Suprapubic skin (tissue), 4 donors: ENCODE results near the gene IFI35. TPM values are rescaled to one million over a fixed set of nuclear protein-coding genes. Genes with fewer than 3 reads are reported as not detected.

Source experiments
- DNase-seq, 2 donors: peaks; one replicate each; pipeline ENCODE4 v3.0.0-alpha.2; 2019; ENCODE audit warnings: low spot score in 2 of 2
- H3K27ac ChIP-seq: fragments of 200-600 bp; sonication (generic); one replicate; pipeline ENCODE4 v1.5.1; 2019
- H3K27me3 ChIP-seq: fragments of 200-600 bp; sonication (generic); one replicate; pipeline ENCODE4 v1.5.1; 2019
- H3K36me3 ChIP-seq: fragments of 200-600 bp; sonication (generic); one replicate; pipeline ENCODE4 v1.5.1; 2019
- H3K4me1 ChIP-seq: fragments of 200-600 bp; sonication (generic); one replicate; pipeline ENCODE4 v1.5.1; 2019
- H3K4me3 ChIP-seq: fragments of 200-600 bp; sonication (generic); one replicate; pipeline ENCODE4 v1.5.1; 2019; ENCODE audit warnings: mild to moderate bottlenecking
- H3K9me3 ChIP-seq: fragments of 200-600 bp; sonication (generic); one replicate; pipeline ENCODE4 v1.5.1; 2019
- EP300 ChIP-seq: sonication (generic); formaldehyde crosslinking; IDR thresholded peaks from one replicate; pipeline ENCODE4 v1.6.1; 2017; ENCODE audit warnings: antibody characterized with exemption
- POLR2A ChIP-seq, 2 donors: fragments of 450-650 bp; IDR thresholded peaks; one replicate each; pipeline ENCODE4 v1.6.1; 2017; ENCODE audit warnings: antibody characterized with exemption in 2 of 2, mild to moderate bottlenecking in 2 of 2, moderate library complexity in 2 of 2
- POLR2AphosphoS5 ChIP-seq, 3 donors: sonication (generic); formaldehyde crosslinking; IDR thresholded peaks; one replicate each; pipeline ENCODE4 v1.6.1; 2017; ENCODE audit warnings: antibody characterized with exemption in 3 of 3
- WGBS: methylation state at CpG from one replicate; pipeline ENCODE4 v1.1.5; 2018; 5-methylcytosine and 5-hydroxymethylcytosine counted together
- total RNA-seq, 4 donors: library from RNA; depleted of rRNA; stranded (reverse); fragments of >200 nt; gene quantifications; one replicate each; pipeline ENCODE4 v1.1.0, GENCODE V29; 2016
- TF ChIP-seq, protein P1 (sequence below), 2 donors: fragments of 200-600 bp in 1 of 2; fragments of 450-650 bp in 1 of 2; sonication (generic) in 1 of 2; IDR thresholded peaks; one replicate each; pipeline ENCODE4 v1.5.1; 2016 to 2019; ENCODE audit warnings: antibody characterized with exemption in 2 of 2, mild to moderate bottlenecking in 1 of 2, moderate library complexity in 1 of 2

Gene IFI35
- total RNA-seq, 4 donors from 2014 or later: 9.0 to 18.0 (median 13.7) TPM

DNA sequence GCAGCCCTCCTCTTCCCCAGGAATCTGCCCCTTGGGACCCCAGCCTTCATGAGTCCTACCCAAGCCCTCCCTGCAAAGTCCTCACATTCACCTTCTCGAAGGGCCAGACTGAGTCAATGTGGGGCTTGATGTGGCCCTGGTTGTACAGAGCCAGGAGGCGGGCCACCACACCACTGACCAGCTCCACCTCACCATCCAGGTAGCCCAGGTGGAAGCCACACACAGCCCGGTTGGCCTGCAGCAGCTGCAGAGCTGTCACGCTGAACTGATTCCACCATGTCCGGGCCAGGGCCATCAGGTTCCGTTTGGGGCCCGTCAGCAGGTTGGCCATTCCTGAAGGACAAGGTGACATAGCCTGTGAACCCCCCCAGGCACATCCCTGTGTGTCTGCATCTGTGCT is 9.6 kb downstream of the IFI35 start:
- Histone ChIP-seq H3K27me3 (no peaks in the 10 kb centered on the region), H3K36me3 (peaks cover 33% of the 10 kb centered on the region), H3K4me1 (peaks cover 80% of the 10 kb centered on the region), H3K4me3 (no peak overlapping the region), H3K9me3 (no peaks in the 10 kb centered on the region), H3K27ac (peak overlapping the region; percentile 57)
- no peak for TF ChIP-seq EP300
- TF ChIP-seq, protein P1, sequence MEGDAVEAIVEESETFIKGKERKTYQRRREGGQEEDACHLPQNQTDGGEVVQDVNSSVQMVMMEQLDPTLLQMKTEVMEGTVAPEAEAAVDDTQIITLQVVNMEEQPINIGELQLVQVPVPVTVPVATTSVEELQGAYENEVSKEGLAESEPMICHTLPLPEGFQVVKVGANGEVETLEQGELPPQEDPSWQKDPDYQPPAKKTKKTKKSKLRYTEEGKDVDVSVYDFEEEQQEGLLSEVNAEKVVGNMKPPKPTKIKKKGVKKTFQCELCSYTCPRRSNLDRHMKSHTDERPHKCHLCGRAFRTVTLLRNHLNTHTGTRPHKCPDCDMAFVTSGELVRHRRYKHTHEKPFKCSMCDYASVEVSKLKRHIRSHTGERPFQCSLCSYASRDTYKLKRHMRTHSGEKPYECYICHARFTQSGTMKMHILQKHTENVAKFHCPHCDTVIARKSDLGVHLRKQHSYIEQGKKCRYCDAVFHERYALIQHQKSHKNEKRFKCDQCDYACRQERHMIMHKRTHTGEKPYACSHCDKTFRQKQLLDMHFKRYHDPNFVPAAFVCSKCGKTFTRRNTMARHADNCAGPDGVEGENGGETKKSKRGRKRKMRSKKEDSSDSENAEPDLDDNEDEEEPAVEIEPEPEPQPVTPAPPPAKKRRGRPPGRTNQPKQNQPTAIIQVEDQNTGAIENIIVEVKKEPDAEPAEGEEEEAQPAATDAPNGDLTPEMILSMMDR (IDR thresholded peaks at IDR 0.05): no peak
- no peak for TF ChIP-seq POLR2A (IDR thresholded peaks at IDR 0.05)
- TF ChIP-seq POLR2AphosphoS5 (IDR thresholded peaks at IDR 0.05): no peak
- DNase-seq: no peak
- 85% methylated on average over 4 of the region's 7 CpGs for WGBS

DNA sequence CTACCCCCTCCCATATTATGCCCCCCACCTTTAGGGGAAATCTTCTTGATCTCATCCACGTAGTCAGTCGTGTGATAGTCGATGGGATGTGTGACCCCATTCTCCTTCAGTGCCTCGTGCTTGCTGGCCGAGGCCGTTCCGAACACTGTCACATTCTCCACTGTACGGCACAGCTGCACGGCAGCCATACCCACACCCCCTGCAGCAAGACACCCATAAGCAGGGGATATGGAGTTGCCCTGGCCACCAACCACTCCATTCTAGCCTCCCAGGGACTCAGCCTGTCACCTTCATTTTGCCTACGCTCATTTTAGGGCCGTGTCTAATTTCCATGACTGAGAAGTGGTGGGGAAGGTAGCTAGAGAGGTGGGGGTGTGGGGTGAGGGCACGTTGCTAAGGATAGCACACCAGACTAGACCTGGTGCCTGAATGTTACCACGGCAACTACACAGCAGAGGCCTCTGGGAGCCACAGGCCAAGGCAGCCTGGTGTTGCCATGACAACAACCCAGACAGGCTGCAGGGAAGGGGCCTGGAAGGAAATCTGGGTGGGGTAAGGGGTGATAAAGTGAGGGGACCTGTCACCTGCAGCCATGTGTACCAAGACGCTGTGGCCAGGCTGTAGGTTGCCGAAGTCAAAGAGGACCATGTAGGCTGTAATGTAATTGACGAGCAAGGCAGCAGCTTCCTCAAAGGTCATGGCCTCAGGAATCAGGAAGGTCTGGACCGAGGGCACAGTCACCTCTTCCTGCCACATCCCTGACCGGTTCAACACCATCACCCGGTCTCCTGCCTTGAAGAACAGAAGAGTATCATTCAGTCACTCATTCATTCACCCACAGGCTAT is 11.6 kb downstream of the IFI35 start:
- no peak for DNase-seq
- peaks cover 33% of the 10 kb centered on the region for H3K36me3 ChIP-seq
- WGBS: 70% methylated on average over 19 of the region's 19 CpGs
- no peaks in the 10 kb centered on the region for H3K27me3 ChIP-seq
- TF ChIP-seq POLR2AphosphoS5 (IDR thresholded peaks at IDR 0.05) (no peak), POLR2A (IDR thresholded peaks at IDR 0.05) (no peak), EP300 (no peak)
- H3K4me3 ChIP-seq: no peak overlapping the region
- no peaks in the 10 kb centered on the region for H3K9me3 ChIP-seq
- H3K27ac ChIP-seq: peak overlapping the region; percentile 91
- H3K4me1 ChIP-seq: peaks cover 77% of the 10 kb centered on the region

DNA sequence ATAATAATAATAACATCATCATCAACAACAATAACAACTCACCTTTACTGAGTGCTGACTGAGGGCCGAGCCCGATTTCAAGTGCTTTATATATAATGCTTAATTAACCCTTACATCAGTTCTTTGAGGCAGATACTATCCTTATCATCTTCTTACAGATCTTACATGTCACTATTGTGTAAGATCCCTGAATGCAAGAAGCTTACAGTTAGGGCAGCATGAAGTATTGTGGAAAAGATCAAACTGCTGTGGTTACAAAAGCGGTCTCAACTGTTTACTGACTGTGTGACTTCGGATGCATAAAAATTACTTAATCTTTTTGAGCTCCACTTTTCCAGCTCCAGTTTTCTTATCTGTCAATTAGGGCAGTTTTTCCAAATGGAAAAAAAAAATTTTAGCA is 12.3 kb downstream of the IFI35 start:
- no peaks in the 10 kb centered on the region for H3K27me3 ChIP-seq
- peak overlapping the region; percentile 91 for H3K27ac ChIP-seq
- peaks cover 30% of the 10 kb centered on the region for H3K36me3 ChIP-seq
- H3K4me3 ChIP-seq: peak overlapping the region; percentile 95
- no peak for DNase-seq
- H3K9me3 ChIP-seq: no peaks in the 10 kb centered on the region
- 52% methylated on average over 4 of the region's 4 CpGs for WGBS
- no peak for TF ChIP-seq POLR2AphosphoS5 (IDR thresholded peaks at IDR 0.05)
- TF ChIP-seq POLR2A (IDR thresholded peaks at IDR 0.05): no peak
- TF ChIP-seq, protein P1 (IDR thresholded peaks at IDR 0.05): no peak
- TF ChIP-seq EP300: no peak
- peaks cover 70% of the 10 kb centered on the region for H3K4me1 ChIP-seq

DNA sequence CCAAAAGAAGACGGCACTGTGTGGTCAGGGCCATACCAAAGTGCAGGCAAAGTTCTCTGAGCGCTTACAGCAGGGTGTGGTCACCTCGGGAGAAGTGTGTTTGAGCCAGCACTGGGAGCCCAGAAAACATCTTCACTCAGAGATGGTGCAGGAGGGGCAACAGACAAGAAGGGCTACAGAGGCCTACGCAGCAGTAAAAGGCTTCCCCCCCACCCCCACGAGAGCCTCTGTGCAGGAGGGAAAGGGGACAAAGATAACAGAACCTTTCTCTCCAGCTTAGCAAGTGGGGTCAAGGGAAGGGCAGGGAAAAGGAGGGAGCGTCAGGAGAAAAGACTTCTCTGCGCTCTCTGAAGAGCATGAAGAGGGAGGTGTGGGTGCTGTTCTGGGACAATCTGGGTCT is 12.8 kb downstream of the IFI35 start:
- no peak for DNase-seq
- Histone ChIP-seq H3K9me3 (no peaks in the 10 kb centered on the region), H3K4me3 (peak overlapping the region; percentile 95), H3K27me3 (no peaks in the 10 kb centered on the region), H3K27ac (peak overlapping the region; percentile 91), H3K36me3 (peaks cover 26% of the 10 kb centered on the region), H3K4me1 (peaks cover 69% of the 10 kb centered on the region)
- TF ChIP-seq, protein P1 (IDR thresholded peaks at IDR 0.05): no peak
- WGBS: 31% methylated on average over 7 of the region's 7 CpGs

DNA sequence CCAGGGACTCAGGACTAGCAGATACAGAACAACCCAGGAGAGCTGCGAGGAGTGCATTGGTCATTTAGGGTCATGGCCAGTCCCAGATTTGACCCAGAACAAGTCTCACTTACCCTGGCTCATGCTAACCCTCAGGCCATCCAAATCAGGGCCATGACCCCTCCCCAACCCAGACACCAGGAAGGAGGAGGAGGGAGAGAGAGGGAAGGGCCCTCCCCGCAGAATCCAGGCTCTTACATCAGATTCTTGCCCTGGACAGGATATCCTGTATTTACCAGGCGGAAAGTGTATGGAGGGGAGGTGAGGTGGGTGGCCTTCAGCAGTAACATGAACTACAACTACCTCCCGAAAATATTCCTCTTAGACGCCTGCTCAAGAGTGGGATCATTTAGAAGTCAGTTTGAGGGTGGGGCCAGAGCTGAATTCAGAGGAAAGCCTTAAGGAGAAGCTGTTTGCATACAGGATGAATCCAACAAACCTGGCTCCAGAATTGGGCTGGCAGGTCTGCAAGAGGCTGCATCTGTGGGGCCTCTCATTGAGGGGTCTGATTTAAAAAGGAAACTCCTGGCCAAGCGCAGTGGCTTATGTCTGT is 13.5 kb downstream of the IFI35 start:
- no peak for TF ChIP-seq POLR2AphosphoS5 (IDR thresholded peaks at IDR 0.05)
- no peak for TF ChIP-seq EP300
- TF ChIP-seq POLR2A (IDR thresholded peaks at IDR 0.05): no peak
- TF ChIP-seq, protein P1 (IDR thresholded peaks at IDR 0.05): no peak
- peak overlapping the region; percentile 95 for H3K4me3 ChIP-seq
- 54% methylated on average over 6 of the region's 6 CpGs for WGBS
- H3K27me3 ChIP-seq: no peaks in the 10 kb centered on the region
- DNase-seq: no peak
- H3K4me1 ChIP-seq: peaks cover 67% of the 10 kb centered on the region
- peaks cover 26% of the 10 kb centered on the region for H3K36me3 ChIP-seq
- peak overlapping the region; percentile 91 for H3K27ac ChIP-seq
- no peaks in the 10 kb centered on the region for H3K9me3 ChIP-seq
